ENCODE data around the gene ZNF735.

DNA sequence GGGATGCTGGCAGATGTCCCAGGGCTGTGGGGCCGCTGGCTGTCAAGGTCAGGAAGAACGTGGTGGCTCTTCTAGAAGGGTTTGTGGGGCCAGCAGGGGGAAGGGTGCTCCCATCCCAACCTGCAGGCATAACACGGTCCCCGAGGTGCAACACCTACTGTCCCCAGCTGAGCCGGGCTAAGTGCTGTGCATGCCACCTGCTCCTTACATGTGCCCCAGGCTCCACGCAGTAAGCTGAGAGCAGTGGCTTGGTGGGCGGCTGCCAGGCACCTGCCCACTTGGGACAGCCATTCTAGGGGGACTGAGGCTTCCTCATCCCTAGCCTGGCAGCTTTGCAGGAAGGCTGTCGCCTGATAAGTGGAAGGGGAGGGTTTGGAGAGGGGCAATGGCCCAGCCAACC lies 14.2 kb upstream of the ZNF735 start:
- TF ChIP-seq, protein P1, sequence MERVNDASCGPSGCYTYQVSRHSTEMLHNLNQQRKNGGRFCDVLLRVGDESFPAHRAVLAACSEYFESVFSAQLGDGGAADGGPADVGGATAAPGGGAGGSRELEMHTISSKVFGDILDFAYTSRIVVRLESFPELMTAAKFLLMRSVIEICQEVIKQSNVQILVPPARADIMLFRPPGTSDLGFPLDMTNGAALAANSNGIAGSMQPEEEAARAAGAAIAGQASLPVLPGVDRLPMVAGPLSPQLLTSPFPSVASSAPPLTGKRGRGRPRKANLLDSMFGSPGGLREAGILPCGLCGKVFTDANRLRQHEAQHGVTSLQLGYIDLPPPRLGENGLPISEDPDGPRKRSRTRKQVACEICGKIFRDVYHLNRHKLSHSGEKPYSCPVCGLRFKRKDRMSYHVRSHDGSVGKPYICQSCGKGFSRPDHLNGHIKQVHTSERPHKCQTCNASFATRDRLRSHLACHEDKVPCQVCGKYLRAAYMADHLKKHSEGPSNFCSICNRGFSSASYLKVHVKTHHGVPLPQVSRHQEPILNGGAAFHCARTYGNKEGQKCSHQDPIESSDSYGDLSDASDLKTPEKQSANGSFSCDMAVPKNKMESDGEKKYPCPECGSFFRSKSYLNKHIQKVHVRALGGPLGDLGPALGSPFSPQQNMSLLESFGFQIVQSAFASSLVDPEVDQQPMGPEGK (CRISPR knock-in tag; IDR thresholded peaks at IDR 0.05; ENCODE audit: borderline replicate concordance) = no peak
- TF ChIP-seq BACH2 (CRISPR knock-in tag; IDR thresholded peaks at IDR 0.05; ENCODE audit: borderline replicate concordance) (no peak), ZFP30 (CRISPR knock-in tag; IDR thresholded peaks at IDR 0.05) (no peak), PPARA (CRISPR knock-in tag; IDR thresholded peaks at IDR 0.05; ENCODE audit: borderline replicate concordance) (no peak), ZFP3 (CRISPR knock-in tag; IDR thresholded peaks at IDR 0.05) (no peak)
- TF ChIP-seq, protein P2, sequence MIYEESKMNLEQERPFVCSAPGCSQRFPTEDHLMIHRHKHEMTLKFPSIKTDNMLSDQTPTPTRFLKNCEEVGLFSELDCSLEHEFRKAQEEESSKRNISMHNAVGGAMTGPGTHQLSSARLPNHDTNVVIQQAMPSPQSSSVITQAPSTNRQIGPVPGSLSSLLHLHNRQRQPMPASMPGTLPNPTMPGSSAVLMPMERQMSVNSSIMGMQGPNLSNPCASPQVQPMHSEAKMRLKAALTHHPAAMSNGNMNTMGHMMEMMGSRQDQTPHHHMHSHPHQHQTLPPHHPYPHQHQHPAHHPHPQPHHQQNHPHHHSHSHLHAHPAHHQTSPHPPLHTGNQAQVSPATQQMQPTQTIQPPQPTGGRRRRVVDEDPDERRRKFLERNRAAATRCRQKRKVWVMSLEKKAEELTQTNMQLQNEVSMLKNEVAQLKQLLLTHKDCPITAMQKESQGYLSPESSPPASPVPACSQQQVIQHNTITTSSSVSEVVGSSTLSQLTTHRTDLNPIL (CRISPR knock-in tag; IDR thresholded peaks at IDR 0.05; ENCODE audit: low read depth) = no peak
